SK-N-SH (cell line): Measurements from ENCODE around the gene TIA1. TPM values are rescaled to one million over a fixed set of nuclear protein-coding genes. Genes with fewer than 3 reads are reported as not detected.

ENCODE experiments used
- CTCF ChIA-PET: fragments of 300-600, 350-600 bp; formaldehyde crosslinking; extraction: SDS; loops from one replicate; lab custom pipeline; 2021; lab: Yijun Ruan, JAX
- POLR2A ChIA-PET: fragments of 350-600 bp; sonication (Branson Sonifier 250); formaldehyde crosslinking; extraction: SDS; loops from one replicate; lab custom pipeline; 2020; ENCODE audit warnings: antibody characterized with exemption, inconsistent platforms; lab: Yijun Ruan, JAX
- DNase-seq: peaks from one replicate; pipeline ENCODE4 v3.0.0; 2012
- H2AFZ ChIP-seq: fragments of 200-600 bp; sonication (generic); 2 replicates; pipeline ENCODE4 v1.8.1; 2016; ENCODE audit warnings: antibody characterized with exemption, mild to moderate bottlenecking, low read depth
- H3F3A ChIP-seq: fragments of 200-600 bp; sonication (generic); replicated peaks from 2 replicates; pipeline ENCODE3; 2016; ENCODE audit warnings: antibody characterized with exemption, mild to moderate bottlenecking; ENCODE audit not compliant: insufficient read depth
- H3K27ac ChIP-seq, 2 experiments: fragments of 200-500 bp in 1 of 2; fragments of 200-600 bp in 1 of 2; sonication (Bioruptor generic) in 1 of 2; sonication (generic), shearing (Covaris generic) in 1 of 2; 2 replicates each; pipeline versions ENCODE4 v1.5.1 to v1.6.1; 2014 to 2016; ENCODE audit warnings: low read depth in 2 of 2, inconsistent platforms in 1 of 2, low read length in 1 of 2, mild to moderate bottlenecking in 1 of 2, mixed read lengths in 1 of 2
- H3K27me3 ChIP-seq: fragments of 200-600 bp; sonication (generic), shearing (Covaris generic); 2 replicates; pipeline ENCODE4 v1.6.1; 2016; ENCODE audit warnings: mixed run types; ENCODE audit not compliant: insufficient read depth
- H3K36me3 ChIP-seq, 2 experiments: fragments of 200-500 bp in 1 of 2; fragments of 200-600 bp in 1 of 2; sonication (Bioruptor generic) in 1 of 2; sonication (generic) in 1 of 2; replicated peaks in 1 of 2; 2 replicates each; pipeline versions ENCODE3 to v1.5.1; 2014 to 2016; ENCODE audit warnings: low read length in 1 of 2, mild to moderate bottlenecking in 1 of 2; ENCODE audit not compliant: insufficient read depth in 2 of 2, control insufficient read depth in 1 of 2
- H3K4me1 ChIP-seq, 2 experiments: fragments of 200-500 bp in 1 of 2; fragments of 200-600 bp in 1 of 2; sonication (Bioruptor generic) in 1 of 2; sonication (generic), shearing (Covaris generic) in 1 of 2; 2 replicates each; pipeline versions ENCODE4 v1.5.1 to v1.6.1; 2014 to 2016; ENCODE audit warnings: low read depth in 1 of 2, low read length in 1 of 2, mixed run types in 1 of 2; ENCODE audit not compliant: insufficient read depth in 2 of 2, control insufficient read depth in 1 of 2
- H3K4me2 ChIP-seq: fragments of 200-600 bp; sonication (generic), shearing (Covaris generic); 2 replicates; pipeline ENCODE4 v1.6.1; 2017; ENCODE audit warnings: mixed run types
- H3K4me3 ChIP-seq, 2 experiments: fragments of 200-500 bp in 1 of 2; fragments of 200-600 bp in 1 of 2; sonication (Bioruptor generic) in 1 of 2; sonication (generic), shearing (Covaris generic) in 1 of 2; 2 replicates each; pipeline versions ENCODE4 v1.5.1 to v1.8.1; 2014 to 2016; ENCODE audit warnings: low read depth in 2 of 2, inconsistent platforms in 1 of 2, low read length in 1 of 2, mild to moderate bottlenecking in 1 of 2, mixed read lengths in 1 of 2, moderate library complexity in 1 of 2
- H3K79me2 ChIP-seq: fragments of 200-600 bp; sonication (generic); 2 replicates; pipeline ENCODE4 v1.8.1; 2017; ENCODE audit warnings: mild to moderate bottlenecking; ENCODE audit not compliant: insufficient read depth
- H3K9ac ChIP-seq: fragments of 200-600 bp; sonication (generic); 2 replicates; pipeline ENCODE4 v1.6.1; 2017; ENCODE audit warnings: mixed run types
- H3K9me2 ChIP-seq: fragments of 200-600 bp; sonication (generic); 2 replicates; pipeline ENCODE4 v1.6.1; 2017; ENCODE audit warnings: mixed run types
- H3K9me3 ChIP-seq: fragments of 200-600 bp; sonication (generic); 2 replicates; pipeline ENCODE4 v1.6.1; 2017; ENCODE audit warnings: mixed run types, mild to moderate bottlenecking, moderate library complexity
- H4K20me1 ChIP-seq: fragments of 200-600 bp; sonication (generic); 2 replicates; pipeline ENCODE4 v1.6.1; 2017; ENCODE audit warnings: mild to moderate bottlenecking, mixed run types; ENCODE audit not compliant: insufficient read depth
- ELF1 ChIP-seq: IDR thresholded peaks from 2 replicates; pipeline ENCODE4 v1.4.0; 2012
- EP300 ChIP-seq, 2 experiments: IDR thresholded peaks; 2 replicates each; pipeline versions ENCODE4 v1.4.0 to v1.6.1; 2012; ENCODE audit warnings: borderline replicate concordance in 1 of 2, low read depth in 1 of 2, low read length in 1 of 2
- FOSL2 ChIP-seq: IDR thresholded peaks from 2 replicates; pipeline ENCODE4 v1.4.0; 2012; ENCODE audit warnings: low read depth, mild to moderate bottlenecking, moderate library complexity, borderline replicate concordance
- FOXJ3 ChIP-seq: sonication (generic); formaldehyde crosslinking; IDR thresholded peaks from 2 replicates; pipeline ENCODE4 v1.5.1; 2020; ENCODE audit warnings: mild to moderate bottlenecking, missing genetic modification reagents
- GABPA ChIP-seq: IDR thresholded peaks from 2 replicates; pipeline ENCODE4 v1.4.0; 2012; ENCODE audit warnings: low read depth, mild to moderate bottlenecking
- GATA2 ChIP-seq: sonication (generic); formaldehyde crosslinking; IDR thresholded peaks from 2 replicates; pipeline ENCODE4 v1.5.0; 2020; ENCODE audit warnings: mild to moderate bottlenecking, missing genetic modification reagents
- MEF2A ChIP-seq: IDR thresholded peaks from 2 replicates; pipeline ENCODE4 v1.4.0; 2012; ENCODE audit warnings: low read depth, borderline replicate concordance
- MXI1 ChIP-seq: IDR thresholded peaks from 2 replicates; pipeline ENCODE4 v1.6.1; 2012; ENCODE audit warnings: mild to moderate bottlenecking, low read depth, low read length, improper control_type of control experiment
- NRF1 ChIP-seq: IDR thresholded peaks from 2 replicates; pipeline ENCODE4 v1.6.1; 2012; ENCODE audit warnings: low read depth, mild to moderate bottlenecking, low read length
- POLR2AphosphoS5 ChIP-seq: IDR thresholded peaks from 2 replicates; pipeline ENCODE4 v1.6.1; 2012; ENCODE audit warnings: low read depth, low read length
- RAD21 ChIP-seq: IDR thresholded peaks from 2 replicates; pipeline ENCODE4 v1.6.1; 2012; ENCODE audit warnings: mild to moderate bottlenecking, low read length
- RFX5 ChIP-seq: IDR thresholded peaks from 2 replicates; pipeline ENCODE4 v1.6.1; 2012; ENCODE audit warnings: mild to moderate bottlenecking, improper control_type of control experiment, low read length
- SIN3A ChIP-seq: IDR thresholded peaks from 2 replicates; pipeline ENCODE4 v1.6.1; 2012; ENCODE audit warnings: low read depth, mild to moderate bottlenecking, low read length, moderate library complexity, borderline replicate concordance
- TAF1 ChIP-seq: IDR thresholded peaks from 2 replicates; pipeline ENCODE4 v1.6.1; 2012; ENCODE audit warnings: low read depth, mild to moderate bottlenecking, low read length, moderate library complexity, borderline replicate concordance
- TCF12 ChIP-seq: IDR thresholded peaks from 2 replicates; pipeline ENCODE4 v1.4.0; 2012
- TEAD4 ChIP-seq: IDR thresholded peaks from 2 replicates; pipeline ENCODE4 v1.4.0; 2012; ENCODE audit warnings: mild to moderate bottlenecking, borderline replicate concordance; ENCODE audit not compliant: insufficient read depth
- YY1 ChIP-seq: IDR thresholded peaks from 2 replicates; pipeline ENCODE4 v1.4.0; 2012; ENCODE audit warnings: low read depth, mild to moderate bottlenecking
- WGBS: methylation state at CpG from one replicate; pipeline ENCODE4 v1.1.6; 2017; ENCODE audit warnings: low lambda C conversion rate; 5-methylcytosine and 5-hydroxymethylcytosine counted together
- polyA plus RNA-seq, 3 experiments: library from polyadenylated mRNA; depleted of rRNA; stranded (reverse); fragments of >200 nt; gene quantifications; 2 replicates each; pipeline ENCODE4 v1.2.3, GENCODE V29; 2012
- TF ChIP-seq, protein P1 (sequence below): IDR thresholded peaks from 2 replicates; pipeline ENCODE4 v1.4.0; 2012; ENCODE audit warnings: low read depth, borderline replicate concordance
- TF ChIP-seq, protein P2 (sequence below): IDR thresholded peaks from 2 replicates; pipeline ENCODE4; 2012
- TF ChIP-seq, protein P3 (sequence below): IDR thresholded peaks from 2 replicates; pipeline ENCODE4 v1.4.0; 2012; ENCODE audit warnings: low read depth

TIA1 gene
- polyA plus RNA-seq, 1 of the 3 experiments (the other 2 are of a cell fraction): 77.7 TPM

DNA sequence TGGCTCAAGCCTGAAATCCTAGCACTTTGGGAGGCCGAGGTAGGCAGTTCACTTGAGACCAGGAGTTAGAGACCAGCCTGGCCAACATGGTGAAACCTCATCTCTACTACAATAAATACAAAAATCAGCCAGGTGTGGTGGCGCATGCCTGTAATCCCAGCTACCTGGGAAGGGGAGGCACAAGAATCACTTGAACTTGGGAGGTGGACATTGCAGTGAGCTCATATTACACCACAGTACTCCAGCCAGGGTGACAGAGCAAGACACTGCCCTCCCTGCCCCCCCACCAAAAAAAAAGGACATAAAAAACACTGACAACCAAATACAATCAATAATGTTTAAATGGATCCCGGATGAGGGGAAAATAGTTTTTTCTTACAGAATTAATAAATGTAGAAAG lies 7.8 kb downstream of the TIA1 start:
- 97% methylated on average over 3 of the region's 3 CpGs for WGBS
- Histone ChIP-seq H3K9me2 (no peaks in the 10 kb centered on the region), H3K36me3 (peaks cover 0 to 45% of the 10 kb centered on the region in 2 experiments), H2AFZ (no peak overlapping the region), H3K4me1 (peaks cover 2 to 6% of the 10 kb centered on the region in 2 experiments; a peak in 2 of 4 replicates), H3K4me2 (no peak overlapping the region), H4K20me1 (peaks cover 95% of the 10 kb centered on the region), H3K9ac (no peak overlapping the region), H3K27me3 (no peaks in the 10 kb centered on the region), H3K9me3 (no peaks in the 10 kb centered on the region), H3K79me2 (peaks cover 100% of the 10 kb centered on the region), H3K27ac (0 out of 4 replicates have a peak overlapping the region, but pooled peaks of 1 of the 2 experiments have one; percentile 6), H3F3A (peaks cover 10% of the 10 kb centered on the region), H3K4me3 (no peak overlapping the region)
- no peak for DNase-seq
- TF ChIP-seq GABPA (no peak), NRF1 (no peak), MEF2A (no peak), SIN3A (no peak), FOXJ3 (CRISPR knock-in tag) (no peak), TCF12 (no peak), YY1 (no peak)
- TF ChIP-seq, protein P1, sequence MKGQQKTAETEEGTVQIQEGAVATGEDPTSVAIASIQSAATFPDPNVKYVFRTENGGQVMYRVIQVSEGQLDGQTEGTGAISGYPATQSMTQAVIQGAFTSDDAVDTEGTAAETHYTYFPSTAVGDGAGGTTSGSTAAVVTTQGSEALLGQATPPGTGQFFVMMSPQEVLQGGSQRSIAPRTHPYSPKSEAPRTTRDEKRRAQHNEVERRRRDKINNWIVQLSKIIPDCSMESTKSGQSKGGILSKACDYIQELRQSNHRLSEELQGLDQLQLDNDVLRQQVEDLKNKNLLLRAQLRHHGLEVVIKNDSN: no peak
- TF ChIP-seq, protein P2, sequence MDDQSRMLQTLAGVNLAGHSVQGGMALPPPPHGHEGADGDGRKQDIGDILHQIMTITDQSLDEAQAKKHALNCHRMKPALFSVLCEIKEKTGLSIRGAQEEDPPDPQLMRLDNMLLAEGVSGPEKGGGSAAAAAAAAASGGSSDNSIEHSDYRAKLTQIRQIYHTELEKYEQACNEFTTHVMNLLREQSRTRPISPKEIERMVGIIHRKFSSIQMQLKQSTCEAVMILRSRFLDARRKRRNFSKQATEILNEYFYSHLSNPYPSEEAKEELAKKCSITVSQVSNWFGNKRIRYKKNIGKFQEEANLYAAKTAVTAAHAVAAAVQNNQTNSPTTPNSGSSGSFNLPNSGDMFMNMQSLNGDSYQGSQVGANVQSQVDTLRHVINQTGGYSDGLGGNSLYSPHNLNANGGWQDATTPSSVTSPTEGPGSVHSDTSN: no peak
- ChIA-PET CTCF (interaction anchor here (0.6 to 1.2 kb wide), 4 partner anchors 9 to 327 kb away, joined by 3 read pairs; no protein-coding TSS in a partner anchor), POLR2A (no interaction called here)

DNA sequence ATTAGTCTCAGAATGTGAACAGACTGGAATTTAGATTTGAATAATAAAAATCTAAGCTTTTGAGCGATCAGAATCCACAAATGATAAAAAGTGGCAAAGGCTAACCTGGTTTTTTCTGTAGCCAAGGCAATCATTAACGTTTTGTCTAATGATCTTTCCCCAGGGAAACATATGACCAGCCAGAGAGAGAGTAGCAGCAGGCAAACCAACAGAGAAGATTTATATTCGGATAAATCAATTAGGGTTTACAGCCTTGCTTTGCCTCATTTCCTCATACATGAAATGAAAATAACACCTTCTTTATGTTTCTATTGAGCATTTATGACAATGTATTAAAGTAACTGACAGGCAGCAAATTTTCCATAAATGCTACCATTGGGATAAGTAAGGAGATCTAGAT lies 14.5 kb downstream of the TIA1 start:
- H3K4me1 ChIP-seq: no peaks in the 10 kb centered on the region
- no peaks in the 10 kb centered on the region for H3K9me2 ChIP-seq
- ChIA-PET CTCF (no interaction called here), POLR2A (no interaction called here)
- WGBS: 74% methylated on average over 3 of the region's 3 CpGs
- H3K4me2 ChIP-seq: no peak overlapping the region
- H4K20me1 ChIP-seq: peaks cover 49% of the 10 kb centered on the region
- no peak overlapping the region for H2AFZ ChIP-seq
- no peak overlapping the region for H3K9ac ChIP-seq
- H3F3A ChIP-seq: peaks cover 27% of the 10 kb centered on the region
- no peaks in the 10 kb centered on the region for H3K27me3 ChIP-seq
- peaks cover 92% of the 10 kb centered on the region for H3K79me2 ChIP-seq
- no peaks in the 10 kb centered on the region for H3K9me3 ChIP-seq
- H3K36me3 ChIP-seq: peaks cover 33 to 64% of the 10 kb centered on the region in 2 experiments
- H3K27ac ChIP-seq: no peak overlapping the region
- peak; percentile 22 for DNase-seq
- H3K4me3 ChIP-seq: no peak overlapping the region
- TF ChIP-seq GATA2: no peak
- no peak for TF ChIP-seq EP300 (IDR thresholded peaks at IDR 0.05; ENCODE audit: borderline replicate concordance in 1 of 2, low read depth in 1 of 2, low read length in 1 of 2)
- TF ChIP-seq MXI1: no peak
- no peak for TF ChIP-seq RFX5
- no peak for TF ChIP-seq NRF1
- TF ChIP-seq ELF1: no peak
- TF ChIP-seq FOXJ3 (CRISPR knock-in tag): no peak
- TF ChIP-seq SIN3A: no peak
- no peak for TF ChIP-seq FOSL2
- TF ChIP-seq, protein P3, sequence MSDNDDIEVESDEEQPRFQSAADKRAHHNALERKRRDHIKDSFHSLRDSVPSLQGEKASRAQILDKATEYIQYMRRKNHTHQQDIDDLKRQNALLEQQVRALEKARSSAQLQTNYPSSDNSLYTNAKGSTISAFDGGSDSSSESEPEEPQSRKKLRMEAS: no peak
- TF ChIP-seq POLR2AphosphoS5: no peak
- TF ChIP-seq TEAD4: no peak
- no peak for TF ChIP-seq RAD21
- TF ChIP-seq TCF12: no peak
- no peak for TF ChIP-seq TAF1
- TF ChIP-seq, all 33 proteins: peak for 0
